Common myeloid progenitor, CD34-positive (primary cell): ENCODE results near the gene TOP2A.
"Not testable (repeated sequence)": the region's sequence is repeated elsewhere in the genome, so short reads cannot be mapped to it uniquely, and the experiment has no call there.

Experiments
- CTCF ChIA-PET: fragments of 350-600 bp; sonication (Branson Sonifier 250); formaldehyde crosslinking; loops from one replicate; lab custom pipeline; 2021; ENCODE audit warnings: antibody characterized with exemption; lab: Charles Lee
- POLR2A ChIA-PET: fragments of 350-600 bp; sonication (Branson Sonifier 250); formaldehyde crosslinking; loops from one replicate; lab custom pipeline; 2021; ENCODE audit warnings: antibody characterized with exemption; lab: Charles Lee
- DNase-seq, 3 donors: peaks; one replicate each; pipeline versions ENCODE4 v3.0.0 to v3.0.0-alpha.2; 2013
- H3K27ac ChIP-seq, 2 experiments: 1 replicate in 1 of 2; 2 replicates in 1 of 2; pipeline ENCODE4 v1.7.0; 2013; ENCODE audit warnings: inconsistent platforms in 2 of 2, low read length in 2 of 2, mild to moderate bottlenecking in 2 of 2, low read depth in 1 of 2, moderate library complexity in 1 of 2; ENCODE audit not compliant: severe bottlenecking in 2 of 2, insufficient read depth in 1 of 2, poor library complexity in 1 of 2
- H3K27me3 ChIP-seq, 5 experiments: replicated peaks in 2 of 5; 1 replicate in 3 of 5; 2 replicates in 2 of 5; pipeline versions ENCODE4 v1.6.1 to v1.7.0; 2013; ENCODE audit warnings: low read length in 4 of 5, mild to moderate bottlenecking in 2 of 5, moderate library complexity in 2 of 5, inconsistent platforms in 1 of 5; ENCODE audit not compliant: insufficient read depth in 5 of 5, control insufficient read depth in 4 of 5
- H3K36me3 ChIP-seq, 4 experiments: 1 replicate in 2 of 4; 2 replicates in 2 of 4; pipeline versions ENCODE4 v1.6.1 to v1.7.0; 2013; ENCODE audit warnings: low read length in 3 of 4, control low read depth in 1 of 4, mild to moderate bottlenecking in 1 of 4; ENCODE audit not compliant: control insufficient read depth in 4 of 4, insufficient read depth in 4 of 4
- H3K4me1 ChIP-seq, 4 experiments: 1 replicate in 3 of 4; 2 replicates in 1 of 4; pipeline versions ENCODE4 v1.6.1 to v1.7.1; 2013; ENCODE audit warnings: low read length in 3 of 4, mild to moderate bottlenecking in 3 of 4, control low read depth in 1 of 4, inconsistent platforms in 1 of 4, moderate library complexity in 1 of 4; ENCODE audit not compliant: control insufficient read depth in 4 of 4, insufficient read depth in 4 of 4; ENCODE audit errors: control extremely low read depth in 1 of 4
- H3K4me3 ChIP-seq, 7 experiments: 1 replicate in 4 of 7; 2 replicates in 3 of 7; pipeline versions ENCODE4 v1.5.1 to v1.7.0; 2013; ENCODE audit warnings: mild to moderate bottlenecking in 7 of 7, low read length in 6 of 7, moderate library complexity in 6 of 7, inconsistent platforms in 2 of 7, low read depth in 2 of 7, control low read depth in 1 of 7; ENCODE audit not compliant: insufficient read depth in 4 of 7, control insufficient read depth in 1 of 7; ENCODE audit errors: extremely low read depth in 1 of 7
- H3K9me3 ChIP-seq, 5 experiments: 1 replicate in 4 of 5; 2 replicates in 1 of 5; pipeline versions ENCODE4 v1.6.1 to v1.7.1; 2013; ENCODE audit warnings: low read length in 4 of 5, mild to moderate bottlenecking in 2 of 5, inconsistent platforms in 1 of 5, low read depth in 1 of 5, moderate library complexity in 1 of 5; ENCODE audit not compliant: control insufficient read depth in 4 of 5, insufficient read depth in 2 of 5; ENCODE audit errors: control extremely low read depth in 1 of 5
- WGBS: methylation state at CpG from one replicate; pipeline ENCODE4 v1.1.5; 2013; ENCODE audit not compliant: insufficient coverage; 5-methylcytosine and 5-hydroxymethylcytosine counted together

The TOP2A gene

GRCh38 chr17:40417258-40417608 is 463 bp downstream of the TOP2A start:
- WGBS: under 1% methylated on average over 19 of the region's 21 CpGs
- peak overlapping the region; percentile 85 to 100 (median 94) for H3K4me3 ChIP-seq
- H3K27ac ChIP-seq: peak overlapping the region in 1 of 2 experiments; percentile 76
- H3K27me3 ChIP-seq: no peaks in the 10 kb centered on the region
- ChIA-PET CTCF (interaction anchor here (0.9 to 8.2 kb wide), 17 partner anchors 8 to 143 kb away, joined by 3 to 51 read pairs (median 3); partner anchors contain the start of gene RARA), POLR2A (interaction anchor here (1.2 kb wide), 1 partner anchor 54 kb away, joined by 3 read pairs; no protein-coding TSS in a partner anchor)
- peak in 2 of 3 donors; percentile 34 to 45 for DNase-seq
- H3K9me3 ChIP-seq: no peaks in the 10 kb centered on the region
- peaks cover 12 to 42% (median 30%) of the 10 kb centered on the region in 4 experiments for H3K4me1 ChIP-seq
- H3K36me3 ChIP-seq: peaks cover 0 to 26% (median under 1%) of the 10 kb centered on the region in 4 experiments

DNA sequence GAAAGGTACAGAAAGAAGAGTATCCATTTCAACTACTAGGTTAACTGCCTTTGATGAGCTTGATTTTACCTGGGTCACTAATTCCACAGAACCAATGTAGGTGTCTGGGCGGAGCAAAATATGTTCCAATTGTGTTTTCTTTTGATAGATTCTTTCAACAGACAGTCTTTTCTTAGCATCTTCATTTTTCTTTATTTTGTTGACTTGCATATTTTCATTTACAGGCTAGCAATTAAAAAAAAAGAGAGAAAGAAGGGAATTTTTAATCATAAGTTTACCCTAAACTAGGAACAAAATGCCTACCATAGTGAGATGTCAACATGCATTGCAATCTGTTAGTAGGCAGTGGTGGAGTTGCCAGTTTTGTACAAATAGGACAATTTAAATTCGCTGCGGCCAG is 1.0 kb downstream of the TOP2A start:
- ChIA-PET CTCF (interaction anchor here (1.0 to 8.2 kb wide), 17 partner anchors 9 to 143 kb away, joined by 3 to 51 read pairs (median 5); no protein-coding TSS in a partner anchor), POLR2A (interaction anchor here (0.6 kb wide), 1 partner anchor 22 kb away, joined by 3 read pairs; no protein-coding TSS in a partner anchor)
- Histone ChIP-seq H3K4me3 (peak overlapping the region in 6 of 7 experiments; percentile 85 to 100 (median 94)), H3K27me3 (no peaks in the 10 kb centered on the region), H3K9me3 (no peaks in the 10 kb centered on the region), H3K27ac (peak overlapping the region in 1 of 2 experiments; percentile 76), H3K36me3 (peaks cover 0 to 32% (median 3%) of the 10 kb centered on the region in 4 experiments), H3K4me1 (peaks cover 12 to 42% (median 30%) of the 10 kb centered on the region in 4 experiments)
- WGBS: 36% methylated on average over 2 of the region's 3 CpGs
- DNase-seq: no peak

DNA sequence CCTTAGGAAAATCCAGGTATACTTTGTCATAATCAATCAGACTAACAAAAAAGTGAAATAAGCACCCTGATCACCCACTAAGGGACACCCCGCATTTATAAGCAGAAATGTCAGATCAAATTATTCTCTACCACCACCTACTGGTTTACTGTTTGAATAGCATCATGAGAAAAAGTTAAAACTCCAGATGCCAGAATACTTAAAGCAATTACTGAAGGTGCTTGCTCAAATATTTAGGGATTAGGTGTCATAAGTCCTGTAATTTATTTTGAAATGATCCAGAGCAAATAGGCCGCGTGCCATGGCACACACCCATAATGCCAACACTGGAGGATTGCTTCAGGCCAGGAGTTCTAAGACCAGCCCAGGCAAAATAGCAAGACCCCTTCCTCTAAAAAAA is 2.3 kb downstream of the TOP2A start:
- Histone ChIP-seq H3K4me3 (peak overlapping the region in 1 of 7 experiments; percentile 100), H3K36me3 (peaks cover 2 to 45% (median 8%) of the 10 kb centered on the region in 4 experiments), H3K27ac (no peak overlapping the region), H3K4me1 (peaks cover 12 to 42% (median 30%) of the 10 kb centered on the region in 4 experiments), H3K9me3 (no peaks in the 10 kb centered on the region), H3K27me3 (no peaks in the 10 kb centered on the region)
- peak; percentile 51 to 70 (median 68) for DNase-seq
- ChIA-PET POLR2A (no interaction called here), CTCF (interaction anchor here (0.6 to 8.2 kb wide), 19 partner anchors 12 to 1931 kb away, joined by 3 to 51 read pairs (median 5); partner anchors contain the start of gene CCR7)
- WGBS: no CpG with 5 or more reads among the region's 3 CpGs

DNA sequence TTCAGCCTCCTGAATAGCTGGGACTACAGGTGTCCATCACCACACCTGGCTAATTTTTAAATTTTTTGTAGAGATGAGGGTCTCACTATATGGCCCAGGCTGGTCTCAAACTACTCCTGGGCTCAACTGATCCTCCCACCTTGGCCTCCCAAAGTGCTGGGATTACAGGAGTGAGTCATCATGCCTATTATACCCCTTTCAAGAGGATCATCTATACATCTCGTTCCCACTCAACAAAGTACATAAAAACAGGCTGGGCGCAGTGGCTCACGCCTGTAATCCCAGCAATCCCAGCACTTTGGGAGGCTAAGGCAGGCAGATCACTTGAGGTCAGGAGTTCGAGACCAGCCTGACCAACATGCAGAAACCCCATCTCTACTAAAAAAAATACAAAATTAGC is 3.4 kb downstream of the TOP2A start:
- CTCF ChIA-PET: interaction anchor here (0.9 to 8.2 kb wide), 8 partner anchors 10 to 212 kb away, joined by 3 to 51 read pairs (median 6); partner anchors contain the start of gene CCR7
- 100% methylated on average over 3 of the region's 4 CpGs for WGBS

GRCh38 chr17:40412880-40413279 is 4.8 kb downstream of the TOP2A start:
- DNase-seq: no peak
- ChIA-PET CTCF (interaction anchor here (0.8 to 8.2 kb wide), 8 partner anchors 13 to 147 kb away, joined by 3 to 51 read pairs (median 6); no protein-coding TSS in a partner anchor), POLR2A (no interaction called here)
- Histone ChIP-seq H3K27ac (no peak overlapping the region), H3K4me3 (no peak overlapping the region), H3K9me3 (no peaks in the 10 kb centered on the region), H3K36me3 (peaks cover 2 to 64% (median 16%) of the 10 kb centered on the region in 4 experiments), H3K27me3 (no peaks in the 10 kb centered on the region), H3K4me1 (peaks cover 5 to 21% (median 14%) of the 10 kb centered on the region in 4 experiments)

More for the DNA sequence above, 3.4 kb downstream of the TOP2A start:
- POLR2A ChIA-PET, H3K27me3 ChIP-seq, H3K27ac ChIP-seq, H3K9me3 ChIP-seq, DNase-seq, H3K4me3 ChIP-seq: not testable (repeated sequence)
- H3K36me3 ChIP-seq: peaks cover 2 to 54% (median 14%) of the 10 kb centered on the region in 4 experiments
- H3K4me1 ChIP-seq: peaks cover 9 to 33% (median 22%) of the 10 kb centered on the region in 4 experiments

DNA sequence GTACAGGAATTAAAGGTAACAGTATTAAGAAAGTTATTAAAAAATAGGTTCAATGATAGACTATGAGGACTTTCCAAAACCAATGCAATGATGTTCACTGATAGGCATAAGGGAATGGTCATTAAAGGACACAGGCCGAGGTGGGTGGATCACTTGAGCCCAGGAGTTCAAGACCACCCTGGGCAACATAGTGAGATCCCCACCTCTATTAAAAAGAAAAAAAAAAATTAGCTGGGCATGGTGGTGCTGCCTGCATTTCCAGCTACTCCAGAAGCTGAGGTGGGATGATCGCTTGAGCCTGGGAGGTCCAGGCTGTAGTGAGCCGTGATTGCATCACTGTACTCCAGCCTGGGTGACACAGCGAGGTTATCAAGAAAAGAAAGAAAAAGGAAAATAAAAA is 5.9 kb downstream of the TOP2A start:
- POLR2A ChIA-PET: no interaction called here
- H3K36me3 ChIP-seq: peaks cover 2 to 73% (median 17%) of the 10 kb centered on the region in 4 experiments

DNA sequence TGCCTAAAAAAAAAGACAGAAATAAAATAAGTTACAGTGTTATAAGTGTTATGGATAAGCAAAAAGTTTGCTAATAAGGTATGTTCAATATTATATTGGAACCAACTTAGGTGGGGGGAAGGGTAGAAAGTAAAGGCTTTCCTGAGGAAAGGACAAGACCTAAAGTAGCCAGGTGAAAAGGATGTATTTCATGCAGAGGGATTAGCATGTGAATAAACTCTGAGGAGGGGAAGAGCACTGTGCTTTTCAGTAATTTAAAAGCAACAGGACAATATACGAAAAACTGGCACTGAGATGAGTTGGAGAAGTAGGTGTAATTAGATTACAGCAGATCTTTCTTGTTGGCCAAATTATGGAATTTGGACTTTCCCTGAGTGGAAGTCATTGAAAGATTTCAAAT is 7.6 kb downstream of the TOP2A start:
- ChIA-PET POLR2A (no interaction called here), CTCF (interaction anchor here (1.0 to 8.2 kb wide), 8 partner anchors 10 to 55 kb away, joined by 3 to 51 read pairs (median 4); no protein-coding TSS in a partner anchor)
- Histone ChIP-seq H3K27ac (no peak overlapping the region), H3K36me3 (peaks cover 5 to 74% (median 20%) of the 10 kb centered on the region in 4 experiments), H3K27me3 (no peaks in the 10 kb centered on the region), H3K4me3 (no peak overlapping the region), H3K4me1 (no peaks in the 10 kb centered on the region), H3K9me3 (no peaks in the 10 kb centered on the region)
- DNase-seq: no peak
- 100% methylated on average over 1 of the region's 1 CpG for WGBS

More for the DNA sequence above, 5.9 kb downstream of the TOP2A start:
- Histone ChIP-seq H3K4me1 (peaks cover 2 to 14% (median 9%) of the 10 kb centered on the region in 4 experiments), H3K27ac (no peak overlapping the region), H3K27me3 (no peaks in the 10 kb centered on the region), H3K9me3 (no peaks in the 10 kb centered on the region), H3K4me3 (no peak overlapping the region)
- no peak for DNase-seq
- CTCF ChIA-PET: interaction anchor here (0.8 to 8.2 kb wide), 8 partner anchors 12 to 148 kb away, joined by 3 to 51 read pairs (median 6); no protein-coding TSS in a partner anchor
- 100% methylated on average over 3 of the region's 4 CpGs for WGBS
